ENCODE results near the gene HK3. TPM values are rescaled to one million over a fixed set of nuclear protein-coding genes. Genes with fewer than 3 reads are reported as not detected.
A peak's percentile ranks its signal among the peaks of the same experiment; 100 is the strongest.

The HK3 gene
- total and polyA plus RNA-seq, 9 of the 15 experiments (the other 6 are each of a cell fraction or from before 2014, with no cell fraction given) = 0.16 TPM; not detected in 8

DNA sequence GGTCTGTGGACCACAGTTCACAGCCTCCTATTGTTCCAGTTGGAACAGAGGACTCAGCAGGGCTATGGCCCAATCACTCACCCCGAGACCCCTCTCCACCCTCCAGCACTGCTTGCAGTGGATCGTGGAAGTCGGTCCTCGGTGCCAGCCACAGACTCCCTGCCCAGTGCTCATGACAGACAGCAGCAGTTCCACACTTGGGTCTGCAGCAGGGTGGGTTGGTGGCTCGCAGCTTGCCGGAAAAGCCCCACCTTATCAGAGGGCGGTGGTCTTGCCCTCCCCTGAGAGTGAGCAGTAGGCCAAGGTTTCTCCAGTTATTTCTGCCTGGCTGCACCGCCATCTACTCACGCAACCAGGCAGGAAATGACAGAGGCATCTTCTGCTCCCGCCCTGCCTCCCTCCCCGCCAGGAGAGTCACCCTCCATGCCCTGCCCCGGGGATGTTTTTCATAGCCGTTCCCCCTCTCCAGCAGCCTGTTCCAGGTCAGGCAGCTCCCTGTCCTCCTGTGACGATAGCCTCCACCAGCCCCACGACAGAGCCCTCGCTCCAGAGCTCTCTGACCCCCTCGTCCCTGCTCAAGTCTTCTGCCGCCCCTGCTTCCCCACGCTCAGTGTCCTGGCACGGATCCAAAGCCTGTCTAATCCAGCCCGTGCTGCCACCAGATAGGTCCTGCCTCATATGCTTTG lies 54.3 kb downstream of the HK3 start:
- ChIA-PET POLR2A (no interaction called here), CTCF (ENCODE audit: low intra/inter-chr PET ratio) (no interaction called here)
- no peak overlapping the region for H3K4me3 ChIP-seq
- intact Hi-C loops (cut with micrococcal nuclease) = no loop called here
- H3K27ac ChIP-seq (ENCODE audit: extremely low read depth, low read depth, low read length) = no peak overlapping the region
- no peak for TF ChIP-seq HMG20A (CRISPR knock-in tag; conservative IDR thresholded peaks at IDR 0.05)
- peak; percentile 87 for TF ChIP-seq NFIC (IDR thresholded peaks at IDR 0.05)
- no peak for TF ChIP-seq TRIM24 (IDR thresholded peaks at IDR 0.05)
- H3K9me3 ChIP-seq (replicated peaks; ENCODE audit: control insufficient read depth, insufficient read depth, low read depth, low read length) = no peaks in the 10 kb centered on the region
- H3K79me2 ChIP-seq (ENCODE audit: control insufficient read depth, insufficient read depth, low read length) = no peaks in the 10 kb centered on the region
- H3K36me3 ChIP-seq (ENCODE audit: control insufficient read depth, insufficient read depth, low read length) = no peaks in the 10 kb centered on the region
- DNase-seq (ENCODE audit: extremely low read depth in 1 of 4, low spot score in 3 of 4) (no peak), FAIRE-seq (no peak), ATAC-seq (no peak; the same call in 2 of the 3 replicates)
- BruUV-seq (replicated peaks) = no TSS peak
- no peak overlapping the region for H3K4me2 ChIP-seq (ENCODE audit: insufficient read depth, low read length)
- H3K4me1 ChIP-seq (replicated peaks in 1 of 2; ENCODE audit: control insufficient read depth in 2 of 2, insufficient read depth in 2 of 2, low read length in 2 of 2) = peaks cover 0 to 25% of the 10 kb centered on the region in 2 experiments; a peak in 2 of 5 replicates
- in situ Hi-C loops (cut with MboI) = no loop called here
- WGBS (ENCODE audit: insufficient coverage, low coverage, missing lambda C conversion rate) = 4% methylated on average over 16 of the region's 21 CpGs
- H3K9me1 ChIP-seq (ENCODE audit: control insufficient read depth, insufficient read depth, low read length) = no peaks in the 10 kb centered on the region
- peaks cover 35 to 76% of the 10 kb centered on the region in 2 experiments for H3K27me3 ChIP-seq (ENCODE audit: control insufficient read depth in 2 of 2, insufficient read depth in 2 of 2, low read length in 2 of 2)
- peak overlapping the region in 1 of 2 experiments; percentile 52; a peak in 1 of 4 replicates for H3K9ac ChIP-seq (ENCODE audit: insufficient read depth in 1 of 2, low read depth in 2 of 2, low read length in 2 of 2)
- peaks cover 12% of the 10 kb centered on the region; the same call in 1 of the 2 replicates for H4K20me1 ChIP-seq (replicated peaks; ENCODE audit: control insufficient read depth, insufficient read depth, low read length)
- H2AFZ ChIP-seq (ENCODE audit: low read depth, low read length) = no peak overlapping the region

DNA sequence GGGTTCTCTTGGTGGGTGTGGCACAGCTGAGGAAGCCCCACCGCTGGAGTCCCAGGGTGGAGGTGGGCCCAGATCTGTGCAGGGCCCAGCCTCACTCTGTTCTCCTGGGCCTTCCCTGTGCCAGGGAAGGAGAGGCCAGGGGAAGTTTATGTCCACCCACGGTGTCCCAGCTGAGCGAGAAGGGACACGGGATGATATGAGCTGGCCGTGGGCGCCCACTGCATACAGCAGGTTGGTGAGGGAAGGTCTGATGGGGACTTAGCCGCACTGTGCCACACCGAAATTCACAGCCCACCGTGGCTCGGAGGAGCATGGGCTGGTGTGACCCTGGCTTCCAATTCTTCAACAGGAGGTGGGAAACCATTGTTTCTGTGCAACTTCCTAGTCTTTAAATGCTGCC lies 54.9 kb downstream of the HK3 start:
- Histone ChIP-seq H3K9me1 (ENCODE audit: control insufficient read depth, insufficient read depth, low read length) (no peaks in the 10 kb centered on the region), H3K4me2 (ENCODE audit: insufficient read depth, low read length) (no peak overlapping the region), H3K9ac (ENCODE audit: insufficient read depth in 1 of 2, low read depth in 2 of 2, low read length in 2 of 2) (no peak overlapping the region), H3K9me3 (replicated peaks; ENCODE audit: control insufficient read depth, insufficient read depth, low read depth, low read length) (no peaks in the 10 kb centered on the region), H3K36me3 (ENCODE audit: control insufficient read depth, insufficient read depth, low read length) (no peaks in the 10 kb centered on the region), H3K4me1 (replicated peaks in 1 of 2; ENCODE audit: control insufficient read depth in 2 of 2, insufficient read depth in 2 of 2, low read length in 2 of 2) (peaks cover 0 to 25% of the 10 kb centered on the region in 2 experiments; a peak in 2 of 5 replicates), H3K79me2 (ENCODE audit: control insufficient read depth, insufficient read depth, low read length) (no peaks in the 10 kb centered on the region), H3K27me3 (ENCODE audit: control insufficient read depth in 2 of 2, insufficient read depth in 2 of 2, low read length in 2 of 2) (peaks cover 34 to 72% of the 10 kb centered on the region in 2 experiments), H4K20me1 (replicated peaks; ENCODE audit: control insufficient read depth, insufficient read depth, low read length) (peaks cover 14% of the 10 kb centered on the region; the same call in 1 of the 2 replicates), H3K27ac (ENCODE audit: extremely low read depth, low read depth, low read length) (no peak overlapping the region), H3K4me3 (no peak overlapping the region), H2AFZ (ENCODE audit: low read depth, low read length) (no peak overlapping the region)
- POLR2A ChIA-PET = interaction anchor here (0.6 kb wide), 1 partner anchor 22 kb away, joined by 3 read pairs; no protein-coding TSS in a partner anchor
- intact Hi-C loops (cut with micrococcal nuclease) (no loop called here), in situ Hi-C loops (cut with MboI) (no loop called here)
- CTCF ChIA-PET (ENCODE audit: low intra/inter-chr PET ratio) = no interaction called here
- FAIRE-seq (no peak), DNase-seq (ENCODE audit: extremely low read depth in 1 of 4, low spot score in 3 of 4) (no peak), ATAC-seq (no peak)
- TF ChIP-seq RBFOX2 (IDR thresholded peaks at IDR 0.05; ENCODE audit: low read depth, low read length) (no peak), TAF9B (IDR thresholded peaks at IDR 0.05; ENCODE audit: partially characterized antibody) (no peak), SAFB (IDR thresholded peaks at IDR 0.05; ENCODE audit: borderline replicate concordance, low read depth, low read length) (no peak), ZNF780A (CRISPR knock-in tag; IDR thresholded peaks at IDR 0.05) (no peak)
- 2% methylated on average over 10 of the region's 10 CpGs for WGBS (ENCODE audit: insufficient coverage, low coverage, missing lambda C conversion rate)
- no TSS peak for BruUV-seq (replicated peaks)

Measured in K562 (cell line).